Activated CD4-positive, alpha-beta T cell treated with anti-CD3 and anti-CD28 coated beads, Interleukin-2, amount 10 ng/mL, durations not matched to agents 7 days and 5 days (primary cell): ENCODE data around the gene CDK16. TPM values are rescaled to one million over a fixed set of nuclear protein-coding genes. Genes with fewer than 3 reads are reported as not detected.

Experiments
- CTCF ChIA-PET: fragments of 350-600 bp; sonication (Branson Sonifier 250); formaldehyde crosslinking; loops from one replicate; lab custom pipeline; 2021; ENCODE audit warnings: antibody characterized with exemption; lab: Charles Lee
- POLR2A ChIA-PET: fragments of 350-600 bp; sonication (Branson Sonifier 250); formaldehyde crosslinking; loops from one replicate; lab custom pipeline; 2021; ENCODE audit warnings: antibody characterized with exemption; lab: Charles Lee
- DNase-seq: peaks from one replicate; pipeline ENCODE4 v3.0.0-alpha.2; 2020
- H3K27ac Mint-ChIP-seq: one replicate; pipeline ENCODE4 v1.8.0; 2021; ENCODE audit warnings: mild to moderate bottlenecking, moderate library complexity, mixed read lengths
- H3K27me3 Mint-ChIP-seq: one replicate; pipeline ENCODE4 v1.8.0; 2021; ENCODE audit warnings: mixed read lengths
- H3K36me3 Mint-ChIP-seq: one replicate; pipeline ENCODE4 v1.8.0; 2021; ENCODE audit warnings: low read depth, mixed read lengths
- H3K4me1 Mint-ChIP-seq: one replicate; pipeline ENCODE4 v1.8.0; 2021; ENCODE audit warnings: mixed read lengths
- H3K4me3 Mint-ChIP-seq: one replicate; pipeline ENCODE4 v1.8.0; 2021; ENCODE audit warnings: mild to moderate bottlenecking, moderate library complexity, mixed read lengths
- H3K9me3 Mint-ChIP-seq: one replicate; pipeline ENCODE4 v1.8.0; 2021; ENCODE audit warnings: mixed read lengths
- total RNA-seq, 2 experiments: library from RNA; stranded (reverse); gene quantifications; one replicate each; pipeline ENCODE4 v1.2.3, GENCODE V29; 2021

The CDK16 gene
- total RNA-seq, 2 experiments from 2014 or later: 61.6 to 64.2 TPM

DNA sequence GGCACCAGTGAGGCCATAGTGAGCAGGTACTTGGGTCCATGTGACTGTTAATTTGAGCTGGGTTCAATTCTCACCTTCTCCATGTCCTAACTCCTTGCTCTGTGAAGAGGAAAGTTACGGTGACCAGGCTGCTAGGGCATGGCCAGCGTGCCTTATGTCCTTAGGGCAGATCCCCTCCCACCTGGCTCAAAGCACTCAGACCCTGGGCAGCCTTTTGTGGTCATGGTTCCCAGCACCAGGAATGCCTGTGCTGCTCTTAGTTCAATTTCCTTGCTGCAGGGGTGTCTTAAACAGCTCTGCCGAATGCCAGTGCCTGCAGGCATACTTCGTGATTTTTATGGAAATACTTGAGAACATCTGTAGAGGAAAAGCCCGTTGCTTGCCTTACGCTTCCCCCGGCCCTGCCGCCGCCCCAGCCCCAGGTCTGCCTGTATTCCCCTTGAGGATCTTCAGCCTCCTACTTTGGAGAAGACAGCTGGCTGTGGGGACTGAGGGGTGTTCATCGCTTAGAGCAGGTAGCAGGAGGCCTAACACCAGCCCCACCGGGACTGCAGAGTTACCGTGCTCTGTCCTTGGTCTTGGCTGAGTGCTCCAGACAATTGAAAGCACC lies 3.1 kb upstream of the CDK16 start:
- H3K27ac Mint-ChIP-seq: no peak overlapping the region
- POLR2A ChIA-PET: no interaction called here
- no peak overlapping the region for H3K4me3 Mint-ChIP-seq
- no peak for DNase-seq
- peaks cover 41% of the 10 kb centered on the region for H3K36me3 Mint-ChIP-seq
- CTCF ChIA-PET: interaction anchor here (1.1 kb wide), 1 partner anchor 169 kb away, joined by 3 read pairs; no protein-coding TSS in a partner anchor
- peaks cover 28% of the 10 kb centered on the region for H3K4me1 Mint-ChIP-seq
- H3K9me3 Mint-ChIP-seq: no peaks in the 10 kb centered on the region
- no peaks in the 10 kb centered on the region for H3K27me3 Mint-ChIP-seq

DNA sequence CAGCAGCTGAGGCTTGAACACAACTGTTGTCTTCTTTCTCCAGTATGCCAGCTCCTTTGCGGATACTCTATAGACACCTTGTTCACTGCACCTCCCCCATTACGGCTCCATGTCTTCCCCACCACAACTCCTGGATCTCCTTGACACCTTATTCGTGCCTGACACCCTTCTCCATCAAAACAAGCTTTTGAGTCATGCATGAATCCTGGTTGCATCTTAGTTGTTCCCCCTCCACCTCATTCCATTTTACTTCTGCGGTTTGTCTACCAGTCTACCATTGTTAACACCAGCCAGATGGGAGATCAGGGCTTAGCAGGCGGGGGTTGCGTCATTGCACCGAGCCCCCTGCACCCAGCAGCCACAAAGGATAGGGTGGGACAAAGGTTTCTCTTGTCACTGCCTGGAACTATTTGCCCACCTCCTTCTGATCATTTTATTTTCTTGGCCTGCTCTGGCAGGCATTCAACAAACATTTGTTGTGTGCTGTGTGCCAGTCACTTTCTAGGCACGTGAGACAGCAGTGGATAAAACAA lies 2.0 kb upstream of the CDK16 start:
- Mint-ChIP-seq H3K27me3 (no peaks in the 10 kb centered on the region), H3K4me1 (peaks cover 35% of the 10 kb centered on the region), H3K27ac (peak overlapping the region; percentile 90), H3K36me3 (peaks cover 42% of the 10 kb centered on the region), H3K4me3 (peak overlapping the region; percentile 92), H3K9me3 (no peaks in the 10 kb centered on the region)
- ChIA-PET POLR2A (no interaction called here), CTCF (interaction anchor here (1.1 to 1.7 kb wide), 3 partner anchors 9 to 168 kb away, joined by 3 to 5 read pairs (median 3); no protein-coding TSS in a partner anchor)
- no peak for DNase-seq

DNA sequence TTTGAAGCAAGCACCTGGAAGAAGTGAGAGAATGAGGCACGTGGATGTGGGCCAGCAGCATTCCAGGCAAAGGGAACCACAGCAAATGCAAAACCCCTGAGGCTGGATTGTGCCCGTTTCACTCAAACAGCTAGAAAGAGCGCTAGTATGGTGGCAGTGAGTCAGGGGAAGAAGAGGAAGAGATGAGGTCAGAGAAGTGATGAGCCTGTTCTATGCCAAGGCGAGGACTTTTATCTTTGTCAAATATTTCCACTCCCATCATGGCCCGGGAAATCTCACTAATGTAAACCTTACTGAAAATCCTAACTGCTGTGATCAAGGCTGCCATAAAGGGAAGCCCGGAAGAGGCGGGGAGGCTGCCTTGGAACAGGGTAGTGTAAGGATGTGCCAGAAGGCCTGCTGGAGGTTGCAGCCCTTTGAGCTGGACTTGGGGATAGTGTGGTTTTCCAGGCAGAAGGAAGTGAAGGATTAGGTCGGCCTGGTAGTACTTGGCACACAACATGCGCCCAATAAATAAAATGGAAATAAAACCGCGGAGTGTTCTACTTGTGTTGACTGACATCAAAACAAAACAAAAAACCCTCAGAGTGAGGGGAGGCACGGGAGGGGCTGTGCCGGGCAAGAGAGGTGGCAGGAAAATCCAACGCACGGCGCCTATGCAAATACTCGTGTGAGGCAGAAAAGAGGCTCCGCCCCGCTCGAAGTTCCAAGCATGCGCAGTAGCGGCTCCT lies 1.2 kb upstream of the CDK16 start:
- CTCF ChIA-PET: interaction anchor here (0.9 to 1.7 kb wide), 5 partner anchors 9 to 72 kb away, joined by 3 to 5 read pairs (median 3); partner anchors contain the start of genes NDUFB11 and RBM10
- peak overlapping the region; percentile 90 for H3K27ac Mint-ChIP-seq
- H3K9me3 Mint-ChIP-seq: no peaks in the 10 kb centered on the region
- H3K4me3 Mint-ChIP-seq: peak overlapping the region; percentile 92
- DNase-seq: peak; percentile 7
- POLR2A ChIA-PET: no interaction called here
- H3K4me1 Mint-ChIP-seq: peaks cover 40% of the 10 kb centered on the region
- H3K27me3 Mint-ChIP-seq: no peaks in the 10 kb centered on the region
- peaks cover 39% of the 10 kb centered on the region for H3K36me3 Mint-ChIP-seq

DNA sequence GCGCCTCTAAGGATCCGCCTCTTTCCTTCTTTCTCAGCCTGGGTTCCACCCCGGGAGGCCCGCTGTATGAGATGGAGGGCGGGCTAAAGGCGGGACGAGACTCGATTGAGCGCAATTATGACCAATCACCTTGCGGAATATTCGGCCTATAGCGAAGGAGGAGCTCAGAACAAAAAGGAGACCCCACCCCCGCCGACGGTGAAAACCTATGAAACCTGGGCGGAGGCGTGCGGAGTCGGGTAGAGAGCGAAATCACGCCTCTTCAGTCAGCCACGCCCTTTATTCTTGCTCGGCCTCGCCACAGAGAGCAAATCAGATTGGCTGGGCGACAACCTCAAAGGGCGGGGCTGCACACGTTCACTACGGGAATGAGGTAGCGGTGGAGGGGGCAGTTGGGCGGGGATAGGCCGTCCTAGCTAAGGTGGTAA lies 615 bp upstream of the CDK16 start:
- no peaks in the 10 kb centered on the region for H3K9me3 Mint-ChIP-seq
- peaks cover 39% of the 10 kb centered on the region for H3K36me3 Mint-ChIP-seq
- peaks cover 40% of the 10 kb centered on the region for H3K4me1 Mint-ChIP-seq
- H3K27me3 Mint-ChIP-seq: no peaks in the 10 kb centered on the region
- DNase-seq: peak; percentile 96
- CTCF ChIA-PET: interaction anchor here (0.9 to 1.7 kb wide), 4 partner anchors 8 to 73 kb away, joined by 3 to 5 read pairs (median 4); partner anchors contain the start of genes NDUFB11 and RBM10
- peak overlapping the region; percentile 99 for H3K27ac Mint-ChIP-seq
- H3K4me3 Mint-ChIP-seq: peak overlapping the region; percentile 92
- POLR2A ChIA-PET: no interaction called here

DNA sequence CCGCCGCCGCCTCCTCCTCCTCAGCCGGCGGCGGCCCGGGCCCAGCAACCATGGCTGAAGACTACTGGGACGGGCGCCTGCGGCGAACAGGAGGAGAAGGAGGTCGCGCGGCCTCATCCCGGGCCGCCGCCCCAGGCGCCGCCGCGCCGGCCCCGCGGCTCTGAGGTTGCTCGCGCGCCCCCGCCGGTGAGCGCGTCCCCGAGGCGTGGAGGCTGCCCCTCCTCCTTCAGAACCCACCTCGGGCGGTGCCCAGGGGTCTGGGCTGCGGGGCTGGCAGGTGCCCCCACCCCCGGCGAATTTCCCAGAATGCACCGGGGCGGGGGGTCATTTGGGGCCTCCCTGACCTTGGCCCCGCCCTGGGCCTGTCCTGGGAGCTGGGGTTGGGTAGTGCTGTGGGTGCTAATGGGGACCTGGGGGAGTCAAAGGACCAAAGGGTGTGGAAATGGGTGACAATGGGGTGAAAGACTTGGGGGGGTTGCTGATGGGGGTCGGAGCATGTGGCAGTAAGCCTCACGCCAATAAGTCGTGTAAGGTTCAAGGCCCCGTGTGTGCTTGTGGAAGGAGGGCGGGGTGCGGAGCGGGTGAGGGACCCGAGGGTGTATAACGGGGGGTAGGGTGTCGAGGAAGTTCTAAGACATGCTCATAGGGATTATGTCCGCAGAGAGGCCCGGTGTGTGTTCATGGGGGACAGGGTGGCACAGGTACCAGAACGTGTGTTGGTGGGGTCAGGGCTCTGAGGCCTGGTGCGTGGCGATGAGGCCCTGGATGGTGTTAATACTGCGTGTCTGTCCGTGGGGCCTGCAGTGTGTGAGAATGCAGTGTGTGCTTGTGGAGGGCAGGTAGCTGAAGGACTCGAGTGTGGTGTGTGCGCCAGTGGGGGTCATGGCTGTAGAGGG lies 687 bp downstream of the CDK16 start:
- POLR2A ChIA-PET: interaction anchor here (0.6 kb wide), 1 partner anchor 14 kb away, joined by 3 read pairs; no protein-coding TSS in a partner anchor
- Mint-ChIP-seq H3K9me3 (no peaks in the 10 kb centered on the region), H3K4me3 (peak overlapping the region; percentile 92), H3K36me3 (peaks cover 34% of the 10 kb centered on the region), H3K27ac (peak overlapping the region; percentile 99), H3K4me1 (peaks cover 40% of the 10 kb centered on the region), H3K27me3 (no peaks in the 10 kb centered on the region)
- peak; percentile 50 for DNase-seq
- CTCF ChIA-PET: interaction anchor here (0.6 to 1.0 kb wide), 2 partner anchors 65 to 74 kb away, joined by 3 to 4 read pairs; partner anchors contain the start of genes NDUFB11 and RBM10

DNA sequence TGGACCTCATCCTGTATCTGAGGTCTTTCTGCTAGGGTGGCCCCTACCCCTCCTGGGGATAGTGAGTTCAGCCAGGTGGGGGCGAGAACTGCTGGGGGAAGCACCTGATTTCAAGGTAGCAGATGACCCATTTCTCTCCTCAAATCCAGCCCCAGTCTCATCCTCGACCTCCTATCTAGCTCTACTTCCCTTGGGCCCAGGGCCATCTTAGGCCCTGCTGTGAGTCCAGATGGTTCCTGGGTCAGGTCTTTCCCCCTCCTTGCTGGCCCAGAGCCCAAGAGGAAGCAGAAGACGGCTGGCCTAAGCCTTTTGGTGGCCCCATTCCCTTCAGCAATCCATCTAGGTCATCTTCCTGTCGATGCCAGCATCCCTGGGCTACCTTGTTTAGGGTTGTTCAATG lies 3.3 kb downstream of the CDK16 start:
- H3K27me3 Mint-ChIP-seq: no peaks in the 10 kb centered on the region
- H3K9me3 Mint-ChIP-seq: no peaks in the 10 kb centered on the region
- H3K4me1 Mint-ChIP-seq: peaks cover 36% of the 10 kb centered on the region
- peaks cover 38% of the 10 kb centered on the region for H3K36me3 Mint-ChIP-seq
- no peak overlapping the region for H3K4me3 Mint-ChIP-seq
- ChIA-PET POLR2A (interaction anchor here (0.5 to 0.6 kb wide), 2 partner anchors 33 to 1293 kb away, joined by 3 to 5 read pairs; no protein-coding TSS in a partner anchor), CTCF (no interaction called here)
- H3K27ac Mint-ChIP-seq: peak overlapping the region; percentile 31
- DNase-seq: no peak

DNA sequence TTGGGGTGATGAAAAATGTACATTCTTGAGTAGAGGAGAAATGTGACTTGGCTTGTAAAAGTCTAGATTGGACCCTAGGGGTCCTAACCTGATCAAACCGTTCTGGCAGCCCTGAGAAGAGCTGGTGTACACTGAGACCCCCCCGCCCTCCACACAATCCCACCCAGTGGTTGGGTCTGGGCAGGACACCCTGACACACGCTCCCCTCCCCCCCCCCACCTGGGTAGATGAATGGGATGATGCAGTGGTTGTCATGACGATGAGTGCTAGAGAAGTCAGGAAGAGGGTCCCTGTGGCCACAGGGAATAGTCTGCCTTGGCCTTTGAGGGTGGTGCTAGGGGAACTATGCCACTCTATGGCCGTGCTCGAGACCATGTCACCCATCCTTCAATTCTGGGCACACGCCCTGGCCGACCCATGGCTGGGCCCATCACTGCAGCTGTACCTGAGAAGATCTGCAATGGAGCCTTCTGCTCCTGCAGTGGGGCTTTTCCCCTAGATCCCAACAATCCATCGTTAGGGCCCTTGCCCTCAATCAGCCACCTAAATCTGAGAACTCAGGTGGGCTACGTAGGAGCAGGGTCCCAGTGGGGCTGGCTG lies 4.4 kb downstream of the CDK16 start:
- POLR2A ChIA-PET: no interaction called here
- Mint-ChIP-seq H3K4me1 (peaks cover 27% of the 10 kb centered on the region), H3K36me3 (peaks cover 42% of the 10 kb centered on the region), H3K9me3 (no peaks in the 10 kb centered on the region), H3K27me3 (no peaks in the 10 kb centered on the region), H3K27ac (no peak overlapping the region), H3K4me3 (no peak overlapping the region)
- CTCF ChIA-PET: no interaction called here
- DNase-seq: no peak

DNA sequence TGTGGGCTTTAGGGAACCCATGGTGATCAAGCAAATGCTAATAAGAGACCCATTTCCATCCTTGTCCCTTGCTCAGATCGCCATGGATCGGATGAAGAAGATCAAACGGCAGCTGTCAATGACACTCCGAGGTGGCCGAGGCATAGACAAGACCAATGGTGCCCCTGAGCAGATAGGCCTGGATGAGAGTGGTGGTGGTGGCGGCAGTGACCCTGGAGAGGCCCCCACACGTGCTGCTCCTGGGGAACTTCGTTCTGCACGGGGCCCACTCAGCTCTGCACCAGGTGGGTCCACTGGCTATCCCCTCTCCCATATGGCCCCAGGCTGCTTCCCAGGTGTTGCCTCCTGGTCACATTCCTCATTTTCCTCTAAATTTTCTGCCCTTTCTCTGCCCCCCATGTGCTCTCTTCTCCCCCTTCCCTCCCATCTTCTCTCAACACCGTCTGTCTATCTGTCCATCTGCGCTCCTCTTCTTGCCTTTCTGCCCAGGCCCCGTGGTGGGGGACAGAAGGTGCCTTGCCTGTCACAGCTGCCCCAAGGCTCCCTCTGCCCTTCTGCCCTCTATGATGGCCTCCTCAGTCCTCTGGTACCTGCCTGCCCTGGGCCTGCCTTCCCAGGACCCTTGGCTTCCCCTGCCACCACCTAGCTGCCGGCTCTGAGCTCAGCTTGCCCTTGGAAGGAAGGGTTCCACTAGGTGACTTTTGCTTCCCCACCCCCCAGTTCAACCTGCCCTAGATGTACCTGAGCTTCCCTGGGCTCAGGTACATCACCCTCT lies 5.2 kb downstream of the CDK16 start:
- ChIA-PET CTCF (no interaction called here), POLR2A (no interaction called here)
- H3K4me1 Mint-ChIP-seq: peaks cover 27% of the 10 kb centered on the region
- no peaks in the 10 kb centered on the region for H3K9me3 Mint-ChIP-seq
- H3K4me3 Mint-ChIP-seq: no peak overlapping the region
- H3K36me3 Mint-ChIP-seq: peaks cover 48% of the 10 kb centered on the region
- no peak for DNase-seq
- no peak overlapping the region for H3K27ac Mint-ChIP-seq
- no peaks in the 10 kb centered on the region for H3K27me3 Mint-ChIP-seq

DNA sequence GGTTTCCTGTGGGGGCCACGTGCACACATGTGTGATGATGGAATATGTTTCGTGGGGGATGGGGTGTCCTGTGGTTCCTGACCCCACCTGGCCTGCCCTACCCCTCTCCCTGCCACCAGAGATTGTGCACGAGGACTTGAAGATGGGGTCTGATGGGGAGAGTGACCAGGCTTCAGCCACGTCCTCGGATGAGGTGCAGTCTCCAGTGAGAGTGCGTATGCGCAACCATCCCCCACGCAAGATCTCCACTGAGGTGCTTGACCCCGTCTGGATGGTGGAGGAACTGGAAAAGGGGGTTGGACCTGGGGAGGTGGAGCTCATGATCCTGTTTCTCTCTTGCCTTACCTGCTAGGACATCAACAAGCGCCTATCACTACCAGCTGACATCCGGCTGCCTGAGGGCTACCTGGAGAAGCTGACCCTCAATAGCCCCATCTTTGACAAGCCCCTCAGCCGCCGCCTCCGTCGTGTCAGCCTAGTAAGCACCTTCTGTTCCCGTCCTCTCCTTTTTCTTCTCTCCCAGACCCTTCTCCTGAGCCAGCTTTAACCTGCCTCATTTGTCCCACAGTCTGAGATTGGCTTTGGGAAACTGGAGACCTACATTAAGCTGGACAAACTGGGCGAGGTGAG lies 5.9 kb downstream of the CDK16 start:
- CTCF ChIA-PET: no interaction called here
- Mint-ChIP-seq H3K9me3 (no peaks in the 10 kb centered on the region), H3K27me3 (no peaks in the 10 kb centered on the region), H3K4me1 (peaks cover 24% of the 10 kb centered on the region), H3K27ac (no peak overlapping the region), H3K36me3 (peaks cover 48% of the 10 kb centered on the region), H3K4me3 (no peak overlapping the region)
- POLR2A ChIA-PET: no interaction called here
- no peak for DNase-seq

DNA sequence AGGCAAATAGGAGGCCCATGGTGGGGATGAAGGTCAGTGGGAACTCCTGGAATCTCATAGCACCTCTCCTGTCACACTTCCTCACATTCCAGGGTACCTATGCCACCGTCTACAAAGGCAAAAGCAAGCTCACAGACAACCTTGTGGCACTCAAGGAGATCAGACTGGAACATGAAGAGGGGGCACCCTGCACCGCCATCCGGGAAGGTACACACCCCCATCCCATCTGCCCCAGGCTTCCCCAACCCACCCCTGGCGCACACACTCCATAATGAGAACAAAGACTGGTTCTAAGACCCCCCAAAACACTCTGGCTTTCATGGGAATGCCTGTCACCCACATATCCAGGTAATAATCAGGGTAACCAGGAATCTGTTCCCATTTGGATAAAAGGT lies 6.4 kb downstream of the CDK16 start:
- Mint-ChIP-seq H3K9me3 (no peaks in the 10 kb centered on the region), H3K4me3 (no peak overlapping the region), H3K27me3 (no peaks in the 10 kb centered on the region), H3K27ac (no peak overlapping the region), H3K4me1 (peaks cover 19% of the 10 kb centered on the region), H3K36me3 (peaks cover 45% of the 10 kb centered on the region)
- ChIA-PET POLR2A (no interaction called here), CTCF (no interaction called here)
- DNase-seq: no peak

DNA sequence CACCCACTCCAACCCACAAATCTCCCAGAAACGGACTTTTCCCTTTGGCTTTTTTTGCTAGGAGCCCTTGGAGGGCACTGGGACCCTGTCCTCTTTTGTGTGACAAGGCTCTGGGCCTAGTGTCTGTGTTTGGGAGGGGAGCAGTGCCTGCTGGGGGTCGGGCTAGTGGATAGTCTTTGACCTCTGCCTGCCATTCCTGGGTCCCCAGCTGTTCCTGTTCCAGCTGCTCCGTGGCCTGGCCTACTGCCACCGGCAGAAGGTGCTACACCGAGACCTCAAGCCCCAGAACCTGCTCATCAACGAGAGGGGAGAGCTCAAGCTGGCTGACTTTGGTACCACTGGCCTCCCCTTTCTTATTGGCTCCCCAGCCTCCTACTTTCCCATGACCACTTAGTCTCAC lies 7.6 kb downstream of the CDK16 start:
- H3K4me3 Mint-ChIP-seq: no peak overlapping the region
- H3K27me3 Mint-ChIP-seq: no peaks in the 10 kb centered on the region
- no peak overlapping the region for H3K27ac Mint-ChIP-seq
- H3K36me3 Mint-ChIP-seq: peaks cover 42% of the 10 kb centered on the region
- peaks cover 12% of the 10 kb centered on the region for H3K4me1 Mint-ChIP-seq
- no peak for DNase-seq
- ChIA-PET CTCF (interaction anchor here (1.0 kb wide), 1 partner anchor 8 kb away, joined by 3 read pairs; no protein-coding TSS in a partner anchor), POLR2A (no interaction called here)
- no peaks in the 10 kb centered on the region for H3K9me3 Mint-ChIP-seq
